GM13977 (cell line): ENCODE results near the gene SH2D2A.

Experiments
- DNase-seq: peaks from one replicate; pipeline ENCODE4 v3.0.0; 2012; ENCODE audit warnings: low spot score
- CTCF ChIP-seq: IDR thresholded peaks from 2 replicates; pipeline ENCODE4 v1.5.1; 2012; ENCODE audit warnings: mild to moderate bottlenecking, control low read depth; ENCODE audit not compliant: insufficient read depth; ENCODE audit errors: extremely low read depth, missing control alignments
- in situ Hi-C: fragments of 300-500 bp; cut with MboI; formaldehyde crosslinking; loops from one replicate; pipeline ENCODE4 v1.12.0; 2022; ENCODE audit warnings: low sequenced_read_pairs, low pct_unique_long_range_greater_than_20kb, mixed read lengths, inconsistent platforms; ENCODE audit not compliant: unreplicated experiment

The SH2D2A gene

GRCh38 chr1:156777573-156777972, 39.1 kb downstream of the SH2D2A start:
- no peak for TF ChIP-seq CTCF
- DNase-seq = no peak
- in situ Hi-C loops = no loop called here

GRCh38 chr1:156776942-156777341, 39.7 kb downstream of the SH2D2A start:
- no peak for TF ChIP-seq CTCF
- in situ Hi-C loops = no loop called here
- no peak for DNase-seq

- no peak for TF ChIP-seq CTCF
- in situ Hi-C loops = no loop called here
- DNase-seq = no peak
Observed at GRCh38 chr1:156775799-156776198, 40.8 kb downstream of the SH2D2A start.

- in situ Hi-C loops = no loop called here
- DNase-seq = no peak
- no peak for TF ChIP-seq CTCF
Observed at GRCh38 chr1:156773607-156774006, 43.0 kb downstream of the SH2D2A start.

GRCh38 chr1:156772728-156773497, 43.7 kb downstream of the SH2D2A start:
- in situ Hi-C loops = no loop called here
- TF ChIP-seq CTCF = no peak
- no peak for DNase-seq

- no peak for TF ChIP-seq CTCF
- no peak for DNase-seq
- in situ Hi-C loops = no loop called here
Observed at GRCh38 chr1:156772222-156772621, 44.4 kb downstream of the SH2D2A start.
